Measurements from ENCODE around the gene PROB1.

Gene PROB1

DNA sequence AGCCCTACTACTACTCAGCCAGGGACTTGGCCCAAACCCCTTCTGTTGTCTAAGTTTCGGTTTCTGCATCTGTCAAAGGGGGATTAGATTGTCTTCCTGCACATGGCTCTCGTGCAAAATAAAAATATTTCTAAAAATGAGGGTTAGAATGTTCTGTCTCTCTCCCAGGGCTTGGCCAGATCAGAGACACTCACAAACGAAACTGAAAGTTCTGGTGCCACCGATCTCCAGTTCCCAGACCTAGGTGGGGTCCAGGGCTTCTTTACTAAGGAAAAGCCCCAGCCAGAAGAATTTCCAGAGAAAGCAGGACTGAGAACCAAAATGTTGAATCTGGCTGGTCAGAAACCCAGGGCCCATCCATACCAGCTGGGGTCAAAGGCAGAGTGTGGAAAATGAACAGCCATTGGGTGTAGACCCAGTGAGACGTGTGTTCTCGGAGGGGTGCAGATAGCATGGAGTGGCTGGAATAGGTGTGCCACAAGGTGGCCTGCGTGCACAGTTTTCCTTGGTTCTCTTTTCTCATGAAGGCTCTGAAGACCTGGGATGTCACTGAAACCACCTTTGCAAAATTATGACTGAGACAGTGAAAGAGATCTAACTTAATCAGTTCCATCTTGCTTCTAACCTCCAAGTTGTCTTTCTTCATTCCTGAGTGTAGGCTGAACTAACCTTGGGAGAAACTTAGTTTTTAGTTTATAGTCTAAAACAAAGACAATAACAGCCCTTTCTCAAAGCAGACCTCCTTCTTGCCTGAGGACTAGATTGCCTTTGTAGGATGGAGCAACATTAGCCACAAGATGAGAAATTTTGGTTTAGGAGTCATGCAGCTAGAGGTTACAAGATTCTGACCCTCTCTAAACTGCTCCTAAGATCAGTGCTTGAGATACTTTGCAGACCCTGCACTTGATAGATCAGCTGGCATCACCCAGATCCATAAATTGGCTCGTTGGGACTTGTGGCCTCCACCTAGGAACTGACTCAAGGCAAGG lies 9.5 kb downstream of the PROB1 start:
- DNase-seq = no peak
- in situ Hi-C loops (cut with HindIII; ENCODE audit: low pct_ligation_motif_present, low pct_unique_long_range_greater_than_20kb, low sequenced_read_pairs) = no loop called here

DNA sequence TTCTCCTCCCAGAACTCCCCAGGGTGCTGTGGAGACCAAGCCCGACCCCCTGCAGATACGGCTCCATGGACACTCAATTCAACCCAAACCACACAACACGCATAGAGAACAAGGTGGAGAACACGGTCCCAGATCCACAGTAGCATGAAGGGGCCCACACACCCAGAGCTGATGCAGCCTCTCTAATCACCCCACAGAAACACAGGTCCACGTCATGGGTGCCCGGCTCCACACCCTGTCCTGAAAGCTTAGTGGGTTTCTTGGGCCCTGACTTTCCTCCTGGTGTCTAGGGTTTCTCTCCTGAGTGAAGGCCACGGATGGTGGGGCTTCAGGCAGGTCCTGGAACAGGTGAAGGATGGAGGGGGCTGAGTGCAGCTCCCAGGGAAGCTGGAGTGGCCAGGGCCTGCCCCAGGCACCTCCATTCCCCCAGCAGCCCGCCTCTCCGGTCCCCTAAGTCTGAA lies 10.3 kb downstream of the PROB1 start:
- in situ Hi-C loops (cut with HindIII; ENCODE audit: low pct_ligation_motif_present, low pct_unique_long_range_greater_than_20kb, low sequenced_read_pairs) = no loop called here
- DNase-seq = no peak

- no peak for DNase-seq
- in situ Hi-C loops (cut with HindIII; ENCODE audit: low pct_ligation_motif_present, low pct_unique_long_range_greater_than_20kb, low sequenced_read_pairs) = no loop called here
These were observed 10.8 kb downstream of the PROB1 start for GRCh38 chr5:139383993-139384590.

- in situ Hi-C loops (cut with HindIII; ENCODE audit: low pct_ligation_motif_present, low pct_unique_long_range_greater_than_20kb, low sequenced_read_pairs) = no loop called here
- peak; percentile 69 for DNase-seq
These were observed 11.5 kb downstream of the PROB1 start, which contains the start of gene SLC23A1 for GRCh38 chr5:139383275-139383992. TSS of gene SLC23A1 (minus strand) at chr5:139383297. CDS start at chr5:139383253, 44 bp downstream.

GRCh38 chr5:139382807-139383206 lies 12.1 kb downstream of the PROB1 start:
- DNase-seq = no peak
- in situ Hi-C loops (cut with HindIII; ENCODE audit: low pct_ligation_motif_present, low pct_unique_long_range_greater_than_20kb, low sequenced_read_pairs) = no loop called here

GRCh38 chr5:139381837-139382761 lies 12.8 kb downstream of the PROB1 start:
- no peak for DNase-seq
- in situ Hi-C loops (cut with HindIII; ENCODE audit: low pct_ligation_motif_present, low pct_unique_long_range_greater_than_20kb, low sequenced_read_pairs) = no loop called here

DNA sequence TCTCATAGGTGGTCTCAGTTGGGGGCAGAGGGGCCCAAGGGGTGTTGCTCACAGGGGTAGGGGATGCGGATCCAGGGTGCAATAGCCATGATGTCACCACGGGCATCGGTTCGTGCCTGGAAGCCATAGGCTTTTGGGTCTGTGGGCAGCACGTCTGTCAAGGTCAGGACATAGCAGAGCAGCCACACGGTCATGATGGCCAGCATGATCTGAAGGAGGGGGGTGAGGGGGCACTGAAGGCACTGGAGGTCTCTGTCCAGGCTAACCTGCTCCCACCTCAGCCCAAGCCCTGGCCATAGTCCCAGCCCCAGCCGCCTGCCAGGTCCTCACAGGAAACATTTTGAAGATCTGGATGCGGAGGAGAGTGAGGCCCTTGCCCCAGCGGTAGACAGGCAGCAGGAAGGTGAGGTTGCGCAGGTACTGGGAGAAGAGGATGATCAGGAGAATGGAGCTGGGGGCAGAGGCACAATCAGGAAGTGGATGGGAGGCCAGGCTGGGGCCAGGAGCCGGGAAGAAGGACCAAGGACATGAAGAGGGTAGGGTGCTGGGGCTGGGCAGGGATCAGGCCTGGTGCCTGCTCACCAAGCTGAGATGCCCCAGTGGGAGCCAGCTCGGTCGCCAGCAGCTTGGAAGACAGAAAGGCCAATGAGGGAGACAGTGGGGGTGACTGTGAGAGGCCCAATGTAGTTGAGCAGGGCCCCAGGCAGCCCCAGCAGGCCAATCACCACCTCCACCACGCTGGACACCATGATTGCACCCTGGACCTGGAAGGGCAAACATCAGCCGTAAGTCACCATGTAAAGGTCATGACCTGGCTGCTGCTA lies 15.1 kb downstream of the PROB1 start:
- in situ Hi-C loops (cut with HindIII; ENCODE audit: low pct_ligation_motif_present, low pct_unique_long_range_greater_than_20kb, low sequenced_read_pairs) = no loop called here
- DNase-seq = no peak

DNA sequence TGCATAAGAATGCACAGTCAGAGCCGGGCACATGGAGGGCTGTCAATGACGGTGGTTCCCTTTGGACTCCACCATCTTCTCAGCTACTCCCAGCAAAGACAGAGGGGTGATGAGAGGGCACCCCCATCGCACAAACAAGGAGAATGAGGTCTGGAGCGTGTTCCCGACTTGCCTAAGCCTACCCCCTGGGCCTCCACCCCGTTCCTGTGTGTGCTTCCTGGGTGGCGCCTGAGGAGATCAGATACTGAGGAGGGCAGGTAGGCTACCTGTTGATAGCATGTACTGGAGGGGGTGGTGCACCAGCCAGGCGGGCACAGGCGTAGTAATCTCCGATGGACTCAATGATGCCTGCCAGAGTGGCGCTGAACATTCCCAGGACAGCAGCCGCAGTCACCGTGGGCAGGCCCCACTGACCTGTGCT lies 16.0 kb downstream of the PROB1 start:
- no peak for DNase-seq
- in situ Hi-C loops (cut with HindIII; ENCODE audit: low pct_ligation_motif_present, low pct_unique_long_range_greater_than_20kb, low sequenced_read_pairs) = no loop called here

GRCh38 chr5:139378101-139378825 lies 16.6 kb downstream of the PROB1 start:
- DNase-seq = no peak
- in situ Hi-C loops (cut with HindIII; ENCODE audit: low pct_ligation_motif_present, low pct_unique_long_range_greater_than_20kb, low sequenced_read_pairs) = no loop called here

GRCh38 chr5:139377226-139377625 lies 17.7 kb downstream of the PROB1 start:
- no peak for DNase-seq
- in situ Hi-C loops (cut with HindIII; ENCODE audit: low pct_ligation_motif_present, low pct_unique_long_range_greater_than_20kb, low sequenced_read_pairs) = no loop called here

- DNase-seq = no peak
- in situ Hi-C loops (cut with HindIII; ENCODE audit: low pct_ligation_motif_present, low pct_unique_long_range_greater_than_20kb, low sequenced_read_pairs) = no loop called here
These were observed 18.5 kb downstream of the PROB1 start for GRCh38 chr5:139376364-139376763.

GRCh38 chr5:139374909-139375308 lies 20.0 kb downstream of the PROB1 start:
- in situ Hi-C loops (cut with HindIII; ENCODE audit: low pct_ligation_motif_present, low pct_unique_long_range_greater_than_20kb, low sequenced_read_pairs) = no loop called here
- no peak for DNase-seq

DNA sequence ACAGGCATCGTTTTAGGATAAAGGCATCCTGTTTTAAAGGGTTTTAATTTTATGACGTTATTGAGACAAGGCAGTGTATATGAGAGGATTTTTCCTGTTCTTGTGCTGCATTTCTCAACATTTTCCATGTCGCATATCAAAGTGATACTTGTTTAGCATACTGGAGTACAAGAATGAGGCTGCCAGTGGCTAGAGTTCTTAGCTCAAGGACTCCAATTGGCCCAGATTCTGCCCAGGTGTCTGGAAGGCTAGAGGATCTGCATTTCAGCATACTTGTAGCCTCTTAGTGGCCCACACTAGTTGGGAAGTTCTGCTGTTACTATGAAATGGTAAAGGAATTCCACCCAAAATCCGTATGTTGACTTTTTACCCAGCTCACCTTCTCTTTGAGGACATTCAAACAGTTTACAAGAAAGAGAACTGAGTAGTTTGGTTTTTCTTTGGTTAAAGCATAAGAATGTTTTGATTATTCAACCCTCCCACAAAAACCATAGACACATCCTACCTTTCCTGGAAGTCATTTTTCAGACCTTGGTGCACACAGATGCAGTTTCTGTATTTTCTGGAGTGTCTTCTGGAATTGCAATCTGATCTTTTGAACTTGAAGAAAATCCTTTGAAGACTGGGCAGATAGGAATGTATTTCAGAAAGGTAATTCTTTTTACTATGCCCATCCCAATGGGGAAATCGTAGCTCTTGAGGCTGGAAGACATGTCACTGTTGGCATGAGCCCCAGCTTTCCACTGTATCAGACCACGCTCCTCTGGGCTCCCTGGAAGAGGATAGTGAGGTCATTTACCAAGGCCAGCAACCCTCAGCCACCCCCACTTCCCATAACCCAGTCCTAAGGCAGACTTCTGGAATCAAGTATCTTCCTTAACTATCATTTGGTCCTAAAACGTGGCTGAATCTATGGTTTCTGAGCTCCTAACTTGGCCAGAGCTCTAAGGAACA lies 23.1 kb downstream of the PROB1 start:
- in situ Hi-C loops (cut with HindIII; ENCODE audit: low pct_ligation_motif_present, low pct_unique_long_range_greater_than_20kb, low sequenced_read_pairs) = no loop called here
- no peak for DNase-seq

- in situ Hi-C loops (cut with HindIII; ENCODE audit: low pct_ligation_motif_present, low pct_unique_long_range_greater_than_20kb, low sequenced_read_pairs) = no loop called here
- no peak for DNase-seq
These were observed 25.7 kb downstream of the PROB1 start for GRCh38 chr5:139369181-139369580.

DNA sequence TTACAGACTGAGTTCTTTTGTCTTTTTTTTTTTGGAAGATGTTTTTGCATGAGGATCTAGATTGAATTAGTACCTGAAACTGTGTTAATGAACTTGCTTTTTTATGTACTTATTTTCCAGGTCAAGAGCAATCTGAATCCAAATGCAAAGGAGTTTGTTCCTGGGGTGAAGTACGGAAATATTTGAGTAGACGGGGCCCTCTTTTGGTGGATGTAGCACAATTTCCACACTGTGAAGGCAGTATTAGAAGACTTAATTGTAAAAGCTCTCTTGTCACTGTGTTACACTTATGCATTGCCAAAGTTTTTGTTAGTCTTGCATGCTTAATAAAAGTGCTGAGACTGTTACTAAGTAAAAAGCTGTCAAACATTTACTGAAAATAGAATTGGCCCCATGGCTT lies 26.3 kb downstream of the PROB1 start:
- in situ Hi-C loops (cut with HindIII; ENCODE audit: low pct_ligation_motif_present, low pct_unique_long_range_greater_than_20kb, low sequenced_read_pairs) = no loop called here
- peak; percentile 7 for DNase-seq

GRCh38 chr5:139364466-139364865 lies 30.4 kb downstream of the PROB1 start:
- DNase-seq = no peak
- in situ Hi-C loops (cut with HindIII; ENCODE audit: low pct_ligation_motif_present, low pct_unique_long_range_greater_than_20kb, low sequenced_read_pairs) = no loop called here
